GM23338 (cell line): ENCODE results near the gene SLC6A19. TPM values are rescaled to one million over a fixed set of nuclear protein-coding genes. Genes with fewer than 3 reads are reported as not detected.

Experiments used
- ATAC-seq: fragments of 200-7000 bp; cut with Tn5 transposase; 3 replicates; pipeline ENCODE4 v1.9.1; 2020
- DNase-seq: peaks from one replicate; pipeline ENCODE4 v3.0.0-alpha.2; 2015; ENCODE audit warnings: low spot score
- H2AFZ ChIP-seq: fragments of 200-600 bp; sonication (generic); 2 replicates; pipeline ENCODE4 v1.8.0; 2016; ENCODE audit warnings: antibody characterized with exemption, mild to moderate bottlenecking, moderate library complexity
- H3F3A ChIP-seq: fragments of 200-600 bp; sonication (generic); replicated peaks from 2 replicates; pipeline ENCODE4 v1.8.0; 2017; ENCODE audit warnings: antibody characterized with exemption, mixed run types, low read depth
- H3K27ac ChIP-seq: fragments of 200-600 bp; sonication (generic); 2 replicates; pipeline ENCODE4 v1.6.1; 2016; ENCODE audit warnings: low read depth
- H3K27me3 ChIP-seq: fragments of 200-600 bp; sonication (generic); 2 replicates; pipeline ENCODE4 v1.8.0; 2016; ENCODE audit warnings: mild to moderate bottlenecking, mixed run types, moderate library complexity; ENCODE audit not compliant: insufficient read depth
- H3K36me3 ChIP-seq: fragments of 200-600 bp; sonication (generic); 2 replicates; pipeline ENCODE4 v1.8.0; 2016; ENCODE audit warnings: mild to moderate bottlenecking; ENCODE audit not compliant: insufficient read depth
- H3K4me1 ChIP-seq: fragments of 200-600 bp; sonication (generic); 2 replicates; pipeline ENCODE4 v1.8.0; 2016; ENCODE audit warnings: mild to moderate bottlenecking, moderate library complexity; ENCODE audit not compliant: insufficient read depth
- H3K4me2 ChIP-seq: fragments of 200-600 bp; sonication (generic); 2 replicates; pipeline ENCODE4 v1.7.1; 2017; ENCODE audit warnings: mixed run types
- H3K4me3 ChIP-seq: fragments of 200-600 bp; sonication (generic); 2 replicates; pipeline ENCODE4 v1.6.1; 2016; ENCODE audit warnings: mixed run types
- H3K79me2 ChIP-seq: fragments of 200-600 bp; sonication (generic); replicated peaks from 2 replicates; pipeline ENCODE4 v1.8.0; 2017; ENCODE audit warnings: mild to moderate bottlenecking; ENCODE audit not compliant: insufficient read depth
- H3K9me2 ChIP-seq: fragments of 200-600 bp; sonication (generic); 2 replicates; pipeline ENCODE4 v1.8.0; 2017; ENCODE audit not compliant: insufficient read depth
- H4K20me1 ChIP-seq: fragments of 200-600 bp; sonication (generic); replicated peaks from 2 replicates; pipeline ENCODE4 v1.8.0; 2017; ENCODE audit warnings: mild to moderate bottlenecking; ENCODE audit not compliant: insufficient read depth
- H3K27ac Mint-ChIP-seq: 2 replicates; pipeline ENCODE4 v1.8.0; 2020; ENCODE audit warnings: inconsistent platforms, mild to moderate bottlenecking, moderate library complexity, mixed read lengths
- H3K27me3 Mint-ChIP-seq: 3 replicates; pipeline ENCODE4 v1.8.0; 2022; ENCODE audit warnings: low read depth, mild to moderate bottlenecking, moderate library complexity, mixed read lengths, inconsistent platforms; ENCODE audit not compliant: insufficient read depth, poor library complexity
- H3K36me3 Mint-ChIP-seq: 3 replicates; pipeline ENCODE4 v1.8.0; 2021; ENCODE audit warnings: low read depth, mild to moderate bottlenecking, inconsistent platforms, moderate library complexity, mixed read lengths
- H3K4me1 Mint-ChIP-seq: 3 replicates; pipeline ENCODE4 v1.8.0; 2020; ENCODE audit warnings: mild to moderate bottlenecking, inconsistent platforms, mixed read lengths
- H3K4me3 Mint-ChIP-seq: 3 replicates; pipeline ENCODE4 v1.8.0; 2021; ENCODE audit warnings: moderate library complexity, mild to moderate bottlenecking, inconsistent platforms, mixed read lengths
- H3K9me3 Mint-ChIP-seq: 3 replicates; pipeline ENCODE4 v1.8.0; 2020; ENCODE audit warnings: moderate library complexity, mild to moderate bottlenecking, inconsistent platforms, mixed read lengths
- CREB1 ChIP-seq: fragments of 250-450 bp; sonication (Bioruptor Pico); IDR thresholded peaks from 2 replicates; pipeline ENCODE4 v1.5.0; 2020; ENCODE audit warnings: low read depth, mild to moderate bottlenecking, moderate library complexity
- EZH2phosphoT487 ChIP-seq: fragments of 200-600 bp; sonication (generic); IDR thresholded peaks from one replicate; pipeline ENCODE4 v1.8.1; 2018; ENCODE audit warnings: antibody characterized with exemption; ENCODE audit not compliant: unreplicated experiment
- NANOG ChIP-seq: IDR thresholded peaks from 2 replicates; pipeline ENCODE4 v1.6.1; 2016; ENCODE audit warnings: antibody characterized with exemption, borderline replicate concordance
- POLR2AphosphoS5 ChIP-seq: IDR thresholded peaks from 2 replicates; pipeline ENCODE4 v1.6.1; 2016; ENCODE audit warnings: antibody characterized with exemption, low read depth
- STAT1 ChIP-seq: IDR thresholded peaks from one replicate; pipeline ENCODE4 v1.6.1; 2016; ENCODE audit warnings: antibody characterized with exemption; ENCODE audit not compliant: unreplicated experiment
- ZNF114 ChIP-seq: fragments of 250-450 bp; sonication (Bioruptor Pico); IDR thresholded peaks from 2 replicates; pipeline ENCODE4 v1.5.0; 2020; ENCODE audit warnings: mild to moderate bottlenecking, moderate library complexity
- ZNF331 ChIP-seq: fragments of 250-450 bp; sonication (Bioruptor Pico); IDR thresholded peaks from 2 replicates; pipeline ENCODE4 v1.5.0; 2020; ENCODE audit warnings: low read depth, mild to moderate bottlenecking, moderate library complexity
- ZNF462 ChIP-seq: fragments of 250-450 bp; sonication (Bioruptor Pico); IDR thresholded peaks from 2 replicates; pipeline ENCODE4 v1.5.0; 2020; ENCODE audit warnings: mild to moderate bottlenecking, moderate library complexity
- polyA plus RNA-seq: library from polyadenylated mRNA; unstranded; fragments of >200 nt; fragmentation: Nextera tagmentation; extraction: Ambion mirVana; gene quantifications from 2 replicates; pipeline ENCODE4 v1.2.1, GENCODE V29; 2016
- total RNA-seq: library from RNA; depleted of rRNA; stranded (reverse); fragments of >200 nt; shearing (Covaris generic); gene quantifications from 2 replicates; pipeline ENCODE4 v1.2.3, GENCODE V29; 2014
- TF ChIP-seq, protein P1 (sequence below): IDR thresholded peaks from 2 replicates; pipeline ENCODE4 v1.6.1; 2016; ENCODE audit warnings: antibody characterized with exemption
- TF ChIP-seq, protein P2 (sequence below), 2 experiments: fragments of 200-600 bp in 1 of 2; sonication (generic) in 1 of 2; conservative IDR thresholded peaks; 2 replicates each; pipeline versions ENCODE4 v1.5.1 to v1.6.1; 2016 to 2017; ENCODE audit warnings: antibody characterized with exemption in 2 of 2, low read depth in 2 of 2, mild to moderate bottlenecking in 2 of 2, moderate library complexity in 1 of 2

SLC6A19 gene
- total and polyA plus RNA-seq, 2 experiments from 2014 or later: not detected

DNA sequence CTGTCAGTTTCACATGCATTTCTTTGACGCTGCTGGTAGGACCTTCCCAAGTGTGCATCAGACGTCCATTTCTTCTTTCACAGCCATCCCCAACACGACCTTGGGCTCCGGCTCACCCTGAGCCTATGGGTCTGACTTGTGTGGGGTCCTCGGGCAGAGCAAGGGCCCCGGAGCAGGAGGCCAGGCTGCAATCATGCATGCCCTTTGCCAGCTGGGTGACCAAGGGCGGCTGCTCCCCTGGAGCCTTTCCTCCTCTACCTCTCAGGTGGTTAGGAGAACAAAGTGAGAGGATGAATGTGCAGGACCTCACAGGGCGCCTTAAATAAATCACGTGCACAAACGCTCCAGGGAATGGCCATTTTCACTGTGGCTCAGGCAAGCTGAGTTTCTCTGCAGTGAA, 60.2 kb downstream of the SLC6A19 start:
- H3F3A ChIP-seq: no peaks in the 10 kb centered on the region
- H3K79me2 ChIP-seq: no peaks in the 10 kb centered on the region
- no peak for DNase-seq
- no peak overlapping the region for H3K27ac Mint-ChIP-seq
- no peak overlapping the region for H2AFZ ChIP-seq
- no peak overlapping the region for H3K4me3 ChIP-seq
- peaks cover 11% of the 10 kb centered on the region for H3K27me3 Mint-ChIP-seq
- H3K36me3 Mint-ChIP-seq: peaks cover 65% of the 10 kb centered on the region
- no peak for TF ChIP-seq POLR2AphosphoS5
- no peak for TF ChIP-seq ZNF462
- no peak for TF ChIP-seq ZNF114 (CRISPR knock-in tag)
- TF ChIP-seq CREB1 (CRISPR knock-in tag): no peak
- no peak overlapping the region for H3K4me2 ChIP-seq
- H3K4me1 Mint-ChIP-seq: no peaks in the 10 kb centered on the region
- no peaks in the 10 kb centered on the region for H4K20me1 ChIP-seq
- H3K9me2 ChIP-seq: no peaks in the 10 kb centered on the region
- H3K4me1 ChIP-seq: no peaks in the 10 kb centered on the region
- ATAC-seq: no peak
- no peak overlapping the region for H3K4me3 Mint-ChIP-seq
- H3K27me3 ChIP-seq: no peaks in the 10 kb centered on the region
- peaks cover 20% of the 10 kb centered on the region; the same call in 2 of the 3 replicates for H3K9me3 Mint-ChIP-seq
- peaks cover 16% of the 10 kb centered on the region for H3K36me3 ChIP-seq
- H3K27ac ChIP-seq: no peak overlapping the region

- Histone ChIP-seq H3K4me2 (no peak overlapping the region), H3K27ac (no peak overlapping the region), H3K36me3 (peaks cover 23% of the 10 kb centered on the region), H2AFZ (no peak overlapping the region), H3K79me2 (no peaks in the 10 kb centered on the region), H3K4me1 (no peaks in the 10 kb centered on the region), H3K27me3 (no peaks in the 10 kb centered on the region), H4K20me1 (no peaks in the 10 kb centered on the region), H3K9me2 (no peaks in the 10 kb centered on the region), H3K4me3 (no peak overlapping the region), H3F3A (no peaks in the 10 kb centered on the region)
- no peak overlapping the region for H3K4me3 Mint-ChIP-seq
- H3K9me3 Mint-ChIP-seq: peaks cover 20% of the 10 kb centered on the region; the same call in 2 of the 3 replicates
- ATAC-seq: no peak
- H3K27me3 Mint-ChIP-seq: peaks cover 11% of the 10 kb centered on the region
- no peak overlapping the region for H3K27ac Mint-ChIP-seq
- H3K36me3 Mint-ChIP-seq: peaks cover 71% of the 10 kb centered on the region
- peak; percentile 40 for DNase-seq
- H3K4me1 Mint-ChIP-seq: no peaks in the 10 kb centered on the region
- TF ChIP-seq, protein P1, sequence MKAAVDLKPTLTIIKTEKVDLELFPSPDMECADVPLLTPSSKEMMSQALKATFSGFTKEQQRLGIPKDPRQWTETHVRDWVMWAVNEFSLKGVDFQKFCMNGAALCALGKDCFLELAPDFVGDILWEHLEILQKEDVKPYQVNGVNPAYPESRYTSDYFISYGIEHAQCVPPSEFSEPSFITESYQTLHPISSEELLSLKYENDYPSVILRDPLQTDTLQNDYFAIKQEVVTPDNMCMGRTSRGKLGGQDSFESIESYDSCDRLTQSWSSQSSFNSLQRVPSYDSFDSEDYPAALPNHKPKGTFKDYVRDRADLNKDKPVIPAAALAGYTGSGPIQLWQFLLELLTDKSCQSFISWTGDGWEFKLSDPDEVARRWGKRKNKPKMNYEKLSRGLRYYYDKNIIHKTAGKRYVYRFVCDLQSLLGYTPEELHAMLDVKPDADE: no peak
- TF ChIP-seq NANOG (no peak), POLR2AphosphoS5 (no peak), ZNF114 (CRISPR knock-in tag) (no peak), ZNF331 (CRISPR knock-in tag) (no peak), STAT1 (no peak), EZH2phosphoT487 (no peak), CREB1 (CRISPR knock-in tag) (no peak)
- TF ChIP-seq, protein P2, sequence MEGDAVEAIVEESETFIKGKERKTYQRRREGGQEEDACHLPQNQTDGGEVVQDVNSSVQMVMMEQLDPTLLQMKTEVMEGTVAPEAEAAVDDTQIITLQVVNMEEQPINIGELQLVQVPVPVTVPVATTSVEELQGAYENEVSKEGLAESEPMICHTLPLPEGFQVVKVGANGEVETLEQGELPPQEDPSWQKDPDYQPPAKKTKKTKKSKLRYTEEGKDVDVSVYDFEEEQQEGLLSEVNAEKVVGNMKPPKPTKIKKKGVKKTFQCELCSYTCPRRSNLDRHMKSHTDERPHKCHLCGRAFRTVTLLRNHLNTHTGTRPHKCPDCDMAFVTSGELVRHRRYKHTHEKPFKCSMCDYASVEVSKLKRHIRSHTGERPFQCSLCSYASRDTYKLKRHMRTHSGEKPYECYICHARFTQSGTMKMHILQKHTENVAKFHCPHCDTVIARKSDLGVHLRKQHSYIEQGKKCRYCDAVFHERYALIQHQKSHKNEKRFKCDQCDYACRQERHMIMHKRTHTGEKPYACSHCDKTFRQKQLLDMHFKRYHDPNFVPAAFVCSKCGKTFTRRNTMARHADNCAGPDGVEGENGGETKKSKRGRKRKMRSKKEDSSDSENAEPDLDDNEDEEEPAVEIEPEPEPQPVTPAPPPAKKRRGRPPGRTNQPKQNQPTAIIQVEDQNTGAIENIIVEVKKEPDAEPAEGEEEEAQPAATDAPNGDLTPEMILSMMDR (conservative IDR thresholded peaks at IDR 0.05; ENCODE audit: low read depth in 2 of 2): no peak
Observed at GRCh38 chr5:1262381-1262780, 61.0 kb downstream of the SLC6A19 start.
